GM12865 (cell line): ENCODE results near the gene PXYLP1.

Experiments
- DNase-seq: peaks from one replicate; pipeline ENCODE4 v3.0.0; 2010; ENCODE audit warnings: low read depth
- H3K4me3 ChIP-seq: 2 replicates; pipeline ENCODE4 v1.5.1; 2011; ENCODE audit warnings: mild to moderate bottlenecking, low read depth, low read length, control low read depth
- CTCF ChIP-seq: IDR thresholded peaks from 2 replicates; pipeline ENCODE4 v1.5.1; 2011; ENCODE audit warnings: low read length, control low read depth, low read depth, inconsistent platforms; ENCODE audit not compliant: insufficient read depth; ENCODE audit errors: missing control alignments

PXYLP1 gene

GRCh38 chr3:141342386-141342785 lies 110.8 kb downstream of the PXYLP1 start:
- no peak for DNase-seq
- no peak for TF ChIP-seq CTCF
- no peak overlapping the region for H3K4me3 ChIP-seq

- no peak overlapping the region for H3K4me3 ChIP-seq
- no peak for DNase-seq
- TF ChIP-seq CTCF: no peak
Observed at GRCh38 chr3:141343077-141343476, 111.5 kb downstream of the PXYLP1 start.

GRCh38 chr3:141343865-141344271 lies 112.2 kb downstream of the PXYLP1 start:
- no peak for TF ChIP-seq CTCF
- no peak overlapping the region for H3K4me3 ChIP-seq
- no peak for DNase-seq
